Measurements from ENCODE around the gene RUNX2.

- TF ChIP-seq POLR2A (IDR thresholded peaks at IDR 0.05; ENCODE audit: low read length) (no peak), GATA1 (IDR thresholded peaks at IDR 0.05; ENCODE audit: low read depth, low read length) (no peak)
Measured at GRCh38 chr6:45327956-45328522, at the start of gene RUNX2.

Data from erythroblast (primary cell).